IMR-90 (cell line): ENCODE results near the gene PROZ. TPM values are rescaled to one million over a fixed set of nuclear protein-coding genes. Genes with fewer than 3 reads are reported as not detected.

Experiments used
- ATAC-seq: fragments of 200-7000 bp; cut with Tn5 transposase; 2 replicates; pipeline ENCODE4 v1.9.1; 2020; ENCODE audit warnings: low read depth, mild to moderate bottlenecking, moderate library complexity
- BruUV-seq: library from RNA; stranded (reverse); fragments of 400-500 nt; replicated peaks from 2 replicates; lab custom pipeline; 2021; lab: Mats Ljungman, UMichigan
- CTCF ChIA-PET: fragments of 300-600 bp; formaldehyde crosslinking; extraction: SDS; loops from one replicate; lab custom pipeline; 2021; ENCODE audit warnings: antibody characterized with exemption; lab: Yijun Ruan, JAX
- POLR2A ChIA-PET: fragments of 300-600 bp; sonication (Branson Sonifier 250); formaldehyde crosslinking; loops from one replicate; lab custom pipeline; 2022; ENCODE audit warnings: antibody characterized with exemption; ENCODE audit not compliant: unreplicated experiment; lab: Charles Lee
- DNase-seq: peaks from one replicate; pipeline ENCODE4 v3.0.0; 2013
- H2AFZ ChIP-seq: replicated peaks from 2 replicates; pipeline ENCODE3; 2013; ENCODE audit warnings: low read length, mild to moderate bottlenecking; ENCODE audit not compliant: poor library complexity
- H2AK5ac ChIP-seq: 2 replicates; pipeline ENCODE4 v1.6.1; 2013; ENCODE audit warnings: low read depth, low read length, inconsistent platforms
- H2AK9ac ChIP-seq: replicated peaks from 2 replicates; pipeline ENCODE3; 2013; ENCODE audit warnings: mild to moderate bottlenecking, low read depth, low read length, moderate library complexity; ENCODE audit not compliant: poor library complexity
- H2BK120ac ChIP-seq: 2 replicates; pipeline ENCODE4 v1.6.1; 2013; ENCODE audit warnings: low read depth, low read length, inconsistent platforms
- H2BK15ac ChIP-seq: 3 replicates; pipeline ENCODE4 v1.6.1; 2013; ENCODE audit warnings: low read depth, low read length, inconsistent platforms
- H2BK20ac ChIP-seq: 2 replicates; pipeline ENCODE4 v1.6.1; 2013; ENCODE audit warnings: low read depth, mild to moderate bottlenecking, inconsistent platforms, low read length, moderate library complexity
- H2BK5ac ChIP-seq: 2 replicates; pipeline ENCODE4 v1.6.1; 2013; ENCODE audit warnings: mild to moderate bottlenecking, low read depth, low read length, inconsistent platforms; ENCODE audit not compliant: poor library complexity, severe bottlenecking
- H3K14ac ChIP-seq: replicated peaks from 2 replicates; pipeline ENCODE4 v1.6.1; 2013; ENCODE audit warnings: low read depth, low read length, inconsistent platforms
- H3K18ac ChIP-seq: 2 replicates; pipeline ENCODE4 v1.6.1; 2013; ENCODE audit warnings: low read depth, low read length, control low read depth
- H3K23ac ChIP-seq: 2 replicates; pipeline ENCODE4 v1.6.1; 2013; ENCODE audit warnings: low read depth, low read length, inconsistent platforms
- H3K27ac ChIP-seq: 2 replicates; pipeline ENCODE4 v1.5.1; 2013; ENCODE audit warnings: mild to moderate bottlenecking, control low read depth, low read length; ENCODE audit not compliant: insufficient read depth
- H3K27me3 ChIP-seq: 2 replicates; pipeline ENCODE4 v1.6.1; 2013; ENCODE audit warnings: low read length; ENCODE audit not compliant: control insufficient read depth, insufficient read depth
- H3K36me3 ChIP-seq: 2 replicates; pipeline ENCODE4 v1.6.1; 2013; ENCODE audit warnings: low read length, mixed read lengths; ENCODE audit not compliant: control insufficient read depth, insufficient read depth
- H3K4ac ChIP-seq: 2 replicates; pipeline ENCODE4 v1.6.1; 2013; ENCODE audit warnings: low read depth, low read length, inconsistent platforms
- H3K4me1 ChIP-seq: 2 replicates; pipeline ENCODE4 v1.6.1; 2013; ENCODE audit warnings: low read length, mixed read lengths; ENCODE audit not compliant: control insufficient read depth, insufficient read depth
- H3K4me2 ChIP-seq: 2 replicates; pipeline ENCODE4 v1.6.1; 2013; ENCODE audit warnings: low read depth, mild to moderate bottlenecking, control low read depth, low read length, moderate library complexity
- H3K4me3 ChIP-seq: 2 replicates; pipeline ENCODE4 v1.5.1; 2013; ENCODE audit warnings: low read depth, mild to moderate bottlenecking, control low read depth, low read length, moderate library complexity; ENCODE audit not compliant: insufficient read depth
- H3K56ac ChIP-seq: 2 replicates; pipeline ENCODE4 v1.6.1; 2013; ENCODE audit warnings: low read length, inconsistent platforms; ENCODE audit not compliant: insufficient read depth; ENCODE audit errors: extremely low read depth
- H3K79me1 ChIP-seq, 2 experiments: 2 replicates each; pipeline ENCODE4 v1.6.1; 2013; ENCODE audit warnings: low read length in 2 of 2, inconsistent platforms in 1 of 2, low read depth in 1 of 2
- H3K9ac ChIP-seq: 2 replicates; pipeline ENCODE4 v1.6.1; 2013; ENCODE audit warnings: low read depth, low read length, control low read depth
- H3K9me1 ChIP-seq: 2 replicates; pipeline ENCODE4 v1.6.1; 2013; ENCODE audit warnings: low read length, inconsistent platforms; ENCODE audit not compliant: insufficient read depth
- H3K9me3 ChIP-seq: 2 replicates; pipeline ENCODE4 v1.6.1; 2013; ENCODE audit warnings: low read length; ENCODE audit not compliant: control insufficient read depth, insufficient read depth
- H4K20me1 ChIP-seq: 2 replicates; pipeline ENCODE4 v1.6.1; 2013; ENCODE audit warnings: low read length, inconsistent platforms; ENCODE audit not compliant: insufficient read depth
- H4K5ac ChIP-seq: 2 replicates; pipeline ENCODE4 v1.6.1; 2013; ENCODE audit warnings: mild to moderate bottlenecking, low read depth, low read length, control low read depth
- H4K8ac ChIP-seq, 2 experiments: 2 replicates each; pipeline ENCODE4 v1.6.1; 2013; ENCODE audit warnings: low read depth in 2 of 2, low read length in 2 of 2, control low read depth in 1 of 2, inconsistent platforms in 1 of 2
- H4K91ac ChIP-seq: 2 replicates; pipeline ENCODE4 v1.6.1; 2013; ENCODE audit warnings: low read depth, low read length, inconsistent platforms; ENCODE audit not compliant: insufficient read depth
- BHLHE40 ChIP-seq: fragments of 150-350 bp; IDR thresholded peaks from 2 replicates; pipeline ENCODE4 v1.6.1; 2016; ENCODE audit warnings: mild to moderate bottlenecking, low read depth, low read length
- CEBPB ChIP-seq: IDR thresholded peaks from 2 replicates; pipeline ENCODE4 v1.6.1; 2012; ENCODE audit warnings: low read depth, low read length, improper control_type of control experiment
- CHD1 ChIP-seq: IDR thresholded peaks from 2 replicates; pipeline ENCODE4 v1.6.1; 2012; ENCODE audit warnings: low read depth, low read length, improper control_type of control experiment
- CTCF ChIP-seq: conservative IDR thresholded peaks from 2 replicates; pipeline ENCODE4 v1.5.1; 2012; ENCODE audit warnings: mild to moderate bottlenecking, low read depth, low read length, improper control_type of control experiment
- ELK1 ChIP-seq: fragments of 150-350 bp; IDR thresholded peaks from 2 replicates; pipeline ENCODE4 v1.6.1; 2016; ENCODE audit warnings: low read depth, mild to moderate bottlenecking, low read length, moderate library complexity, borderline replicate concordance
- FOS ChIP-seq: fragments of 150-350 bp; IDR thresholded peaks from 2 replicates; pipeline ENCODE4 v1.6.1; 2016; ENCODE audit warnings: low read depth, low read length
- MAFK ChIP-seq: IDR thresholded peaks from 2 replicates; pipeline ENCODE4 v1.6.1; 2012; ENCODE audit warnings: low read depth, low read length, improper control_type of control experiment
- MAZ ChIP-seq: IDR thresholded peaks from 2 replicates; pipeline ENCODE4 v1.6.1; 2012; ENCODE audit warnings: low read depth, mild to moderate bottlenecking, low read length, improper control_type of control experiment, moderate library complexity, borderline replicate concordance
- MXI1 ChIP-seq: IDR thresholded peaks from 2 replicates; pipeline ENCODE4 v1.6.1; 2012; ENCODE audit warnings: low read depth, mild to moderate bottlenecking, low read length, moderate library complexity, borderline replicate concordance
- NFE2L2 ChIP-seq: fragments of 150-350 bp; IDR thresholded peaks from 2 replicates; pipeline ENCODE4 v1.6.1; 2016; ENCODE audit warnings: low read depth, mild to moderate bottlenecking, low read length
- POLR2A ChIP-seq: IDR thresholded peaks from 2 replicates; pipeline ENCODE4 v1.6.1; 2012; ENCODE audit warnings: mild to moderate bottlenecking, low read depth, low read length
- RAD21 ChIP-seq: IDR thresholded peaks from 2 replicates; pipeline ENCODE4 v1.6.1; 2012; ENCODE audit warnings: low read length, improper control_type of control experiment
- RFX5 ChIP-seq: IDR thresholded peaks from 2 replicates; pipeline ENCODE4 v1.8.0; 2012; ENCODE audit warnings: low read depth, mild to moderate bottlenecking, low read length, moderate library complexity
- SMC3 ChIP-seq: fragments of 150-350 bp; IDR thresholded peaks from 2 replicates; pipeline ENCODE4 v1.6.1; 2016; ENCODE audit warnings: low read depth, mild to moderate bottlenecking, antibody characterized with exemption, low read length, moderate library complexity
- USF2 ChIP-seq: fragments of 150-350 bp; IDR thresholded peaks from 2 replicates; pipeline ENCODE4 v1.6.1; 2017; ENCODE audit warnings: mild to moderate bottlenecking, antibody characterized with exemption, low read length, low read depth
- WGBS, 2 experiments: methylation state at CpG; one replicate each; pipeline versions ENCODE4 v1.1.5 to v1.1.7; 2013; ENCODE audit warnings: missing lambda C conversion rate in 2 of 2; ENCODE audit not compliant: insufficient read length in 1 of 2; ENCODE audit errors: extremely low coverage in 2 of 2; 5-methylcytosine and 5-hydroxymethylcytosine counted together
- dilution Hi-C: fragments of 300-500 bp; cut with HindIII; formaldehyde crosslinking; loops from one replicate; pipeline ENCODE4 v1.14.3; 2018; ENCODE audit warnings: low sequenced_read_pairs; ENCODE audit not compliant: unreplicated experiment
- in situ Hi-C: fragments of 300-500 bp; cut with MboI; formaldehyde crosslinking; loops from 3 replicates; pipeline ENCODE4 v1.14.3; 2019; ENCODE audit warnings: low sequenced_read_pairs, inconsistent platforms, mixed read lengths
- intact Hi-C: fragments of 100-400 bp; cut with micrococcal nuclease; formaldehyde crosslinking; loops from 2 replicates; pipeline ENCODE4 v1.10.0; 2022
- polyA plus RNA-seq, 3 experiments: library from polyadenylated mRNA; depleted of rRNA; stranded (reverse); fragments of >200 nt; gene quantifications; 2 replicates each; pipeline ENCODE4 v1.2.3, GENCODE V29; 2012; ENCODE audit warnings: low replicate concordance in 1 of 3
- total RNA-seq: library from RNA; depleted of rRNA; stranded (reverse); fragments of >200 nt; gene quantifications from 2 replicates; pipeline ENCODE4 v1.2.3, GENCODE V29; 2012

Gene PROZ
- total and polyA plus RNA-seq, 2 of the 4 experiments (the other 2 are of a cell fraction) = not detected

GRCh38 chr13:113114511-113115362 lies 43.7 kb upstream of the PROZ start:
- Histone ChIP-seq H3K4me1 (peaks cover 5% of the 10 kb centered on the region; the same call in 1 of the 2 replicates), H3K9ac (no peak overlapping the region), H2AFZ (no peak overlapping the region), H3K4ac (no peak overlapping the region), H3K4me2 (no peak overlapping the region), H2BK20ac (no peak overlapping the region), H2BK120ac (no peak overlapping the region), H2BK5ac (no peak overlapping the region), H3K79me1 (no peaks in the 10 kb centered on the region), H4K91ac (no peak overlapping the region), H3K18ac (no peak overlapping the region), H2BK15ac (no peak overlapping the region), H3K9me1 (peaks cover 4% of the 10 kb centered on the region; the same call in 1 of the 2 replicates), H3K27ac (no peak overlapping the region), H3K23ac (no peak overlapping the region), H2AK5ac (0 out of 2 replicates have a peak overlapping the region, but pooled peaks have one; percentile 39), H3K9me3 (peaks cover under 1% of the 10 kb centered on the region; the same call in 1 of the 2 replicates), H4K8ac (no peak overlapping the region), H4K20me1 (no peaks in the 10 kb centered on the region), H3K56ac (no peak overlapping the region), H3K4me3 (no peak overlapping the region), H3K27me3 (peaks cover 25% of the 10 kb centered on the region), H3K14ac (no peak overlapping the region), H4K5ac (no peak overlapping the region), H2AK9ac (no peak overlapping the region), H3K36me3 (no peaks in the 10 kb centered on the region)
- DNase-seq = no peak
- intact Hi-C loops (no loop called here), dilution Hi-C loops (no loop called here), in situ Hi-C loops (no loop called here)
- no peak for ATAC-seq
- no TSS peak for BruUV-seq
- WGBS, 2 experiments = 79% methylated on average over 14 of the region's 17 CpGs; no CpG with 5 or more reads in 1 of the 2 experiments
- POLR2A ChIA-PET = no interaction called here
- CTCF ChIA-PET = no interaction called here
- TF ChIP-seq POLR2A (no peak), ELK1 (no peak), MAFK (no peak), CEBPB (no peak), SMC3 (no peak), MXI1 (no peak), BHLHE40 (no peak), FOS (no peak), CTCF (no peak), RFX5 (no peak), USF2 (no peak), NFE2L2 (no peak), MAZ (no peak), CHD1 (no peak), RAD21 (no peak)
